Activated CD8-positive, alpha-beta T cell treated with anti-CD3 and anti-CD28 coated beads for 36 hours (primary cell): ENCODE results near the gene PRKCB. TPM values are rescaled to one million over a fixed set of nuclear protein-coding genes. Genes with fewer than 3 reads are reported as not detected.

Experiments used
- ATAC-seq: fragments of 200-7000 bp; cut with Tn5 transposase; one replicate; pipeline ENCODE4 v1.10.0; 2021; ENCODE audit warnings: mild to moderate bottlenecking, moderate library complexity
- CTCF ChIA-PET: fragments of 350-600 bp; sonication (Branson Sonifier 250); formaldehyde crosslinking; loops from one replicate; lab custom pipeline; 2021; ENCODE audit warnings: antibody characterized with exemption; lab: Charles Lee
- POLR2A ChIA-PET: fragments of 350-600 bp; sonication (Branson Sonifier 250); formaldehyde crosslinking; loops from one replicate; lab custom pipeline; 2021; ENCODE audit warnings: antibody characterized with exemption; lab: Charles Lee
- DNase-seq: peaks from one replicate; pipeline ENCODE4 v3.0.0-alpha.2; 2020
- H3K27ac Mint-ChIP-seq: one replicate; pipeline ENCODE4 v1.8.0; 2021; ENCODE audit warnings: mild to moderate bottlenecking, mixed read lengths
- H3K27me3 Mint-ChIP-seq: one replicate; pipeline ENCODE4 v1.8.0; 2021; ENCODE audit warnings: mixed read lengths
- H3K36me3 Mint-ChIP-seq: one replicate; pipeline ENCODE4 v1.8.0; 2021; ENCODE audit warnings: low read depth, mixed read lengths
- H3K4me1 Mint-ChIP-seq: one replicate; pipeline ENCODE4 v1.8.0; 2021; ENCODE audit warnings: low read depth, mixed read lengths
- H3K4me3 Mint-ChIP-seq: one replicate; pipeline ENCODE4 v1.8.0; 2021; ENCODE audit warnings: mild to moderate bottlenecking, moderate library complexity, mixed read lengths
- H3K9me3 Mint-ChIP-seq: one replicate; pipeline ENCODE4 v1.8.0; 2021; ENCODE audit warnings: mixed read lengths
- CTCF ChIP-seq: fragments of 200-600 bp; IDR thresholded peaks from one replicate; pipeline ENCODE4 v1.8.0; 2022; ENCODE audit warnings: antibody characterized with exemption, mild to moderate bottlenecking
- intact Hi-C: fragments of 100-400 bp; cut with micrococcal nuclease; formaldehyde crosslinking; loops from one replicate; pipeline ENCODE4 v1.10.0; 2022
- total RNA-seq, 2 experiments: library from RNA; stranded (reverse); gene quantifications; one replicate each; pipeline ENCODE4 v1.2.3, GENCODE V29; 2021

The PRKCB gene
- total RNA-seq, 2 experiments from 2014 or later: 101 to 105 TPM

- peaks cover 38% of the 10 kb centered on the region for H3K36me3 Mint-ChIP-seq
- POLR2A ChIA-PET: interaction anchor here (0.9 kb wide), 1 partner anchor 14 kb away, joined by 3 read pairs; no protein-coding TSS in a partner anchor
- no peak overlapping the region for H3K4me3 Mint-ChIP-seq
- ATAC-seq (no peak), DNase-seq (no peak)
- CTCF ChIA-PET: no interaction called here
- H3K27ac Mint-ChIP-seq: no peak overlapping the region
- H3K9me3 Mint-ChIP-seq: no peaks in the 10 kb centered on the region
- no peaks in the 10 kb centered on the region for H3K27me3 Mint-ChIP-seq
- intact Hi-C loops: no loop called here
- no peak for TF ChIP-seq CTCF
- H3K4me1 Mint-ChIP-seq: peaks cover 23% of the 10 kb centered on the region
These were observed 304.9 kb downstream of the PRKCB start for GRCh38 chr16:24140730-24141129.

GRCh38 chr16:24141466-24141865 lies 305.7 kb downstream of the PRKCB start:
- H3K4me3 Mint-ChIP-seq: no peak overlapping the region
- peaks cover 37% of the 10 kb centered on the region for H3K36me3 Mint-ChIP-seq
- H3K27me3 Mint-ChIP-seq: no peaks in the 10 kb centered on the region
- ATAC-seq (no peak), DNase-seq (no peak)
- H3K4me1 Mint-ChIP-seq: peaks cover 23% of the 10 kb centered on the region
- no peak overlapping the region for H3K27ac Mint-ChIP-seq
- TF ChIP-seq CTCF: no peak
- POLR2A ChIA-PET: interaction anchor here (0.7 kb wide), 1 partner anchor 13 kb away, joined by 3 read pairs; no protein-coding TSS in a partner anchor
- H3K9me3 Mint-ChIP-seq: no peaks in the 10 kb centered on the region
- intact Hi-C loops: no loop called here
- CTCF ChIA-PET: interaction anchor here (1.1 kb wide), 1 partner anchor 40 kb away, joined by 3 read pairs; no protein-coding TSS in a partner anchor

- ATAC-seq: no peak
These were observed 306.1 kb downstream of the PRKCB start for GRCh38 chr16:24141917-24142316.

GRCh38 chr16:24145927-24146326 lies 310.1 kb downstream of the PRKCB start:
- H3K4me1 Mint-ChIP-seq: peaks cover 27% of the 10 kb centered on the region
- H3K9me3 Mint-ChIP-seq: no peaks in the 10 kb centered on the region
- intact Hi-C loops: no loop called here
- no peak for TF ChIP-seq CTCF
- H3K4me3 Mint-ChIP-seq: no peak overlapping the region
- ChIA-PET POLR2A (no interaction called here), CTCF (no interaction called here)
- H3K36me3 Mint-ChIP-seq: peaks cover 29% of the 10 kb centered on the region
- no peaks in the 10 kb centered on the region for H3K27me3 Mint-ChIP-seq
- H3K27ac Mint-ChIP-seq: no peak overlapping the region
- ATAC-seq: no peak
- DNase-seq: no peak

More at GRCh38 chr16:24141917-24142316, 306.1 kb downstream of the PRKCB start:
- ChIA-PET POLR2A (interaction anchor here (0.7 kb wide), 1 partner anchor 12 kb away, joined by 3 read pairs; no protein-coding TSS in a partner anchor), CTCF (interaction anchor here (1.1 to 2.0 kb wide), 2 partner anchors 40 to 112 kb away, joined by 3 to 6 read pairs; no protein-coding TSS in a partner anchor)
- no peak for TF ChIP-seq CTCF
- no peak for DNase-seq
- H3K4me1 Mint-ChIP-seq: peaks cover 23% of the 10 kb centered on the region
- no peaks in the 10 kb centered on the region for H3K9me3 Mint-ChIP-seq
- intact Hi-C loops: no loop called here
- no peak overlapping the region for H3K4me3 Mint-ChIP-seq
- H3K36me3 Mint-ChIP-seq: peaks cover 36% of the 10 kb centered on the region
- H3K27ac Mint-ChIP-seq: no peak overlapping the region
- H3K27me3 Mint-ChIP-seq: no peaks in the 10 kb centered on the region

GRCh38 chr16:24146518-24146917 lies 310.7 kb downstream of the PRKCB start:
- ATAC-seq (no peak), DNase-seq (no peak)
- Mint-ChIP-seq H3K4me1 (peaks cover 33% of the 10 kb centered on the region), H3K36me3 (peaks cover 31% of the 10 kb centered on the region), H3K9me3 (peaks cover 3% of the 10 kb centered on the region), H3K27ac (no peak overlapping the region), H3K27me3 (no peaks in the 10 kb centered on the region), H3K4me3 (no peak overlapping the region)
- TF ChIP-seq CTCF: no peak
- CTCF ChIA-PET: interaction anchor here (0.6 kb wide), 1 partner anchor 34 kb away, joined by 3 read pairs; no protein-coding TSS in a partner anchor
- intact Hi-C loops: no loop called here
- POLR2A ChIA-PET: no interaction called here
